ENCODE results near the gene PRDM16.

The PRDM16 gene

GRCh38 chr1:3249631-3250501, 180.9 kb downstream of the PRDM16 start:
- no peak for DNase-seq

GRCh38 chr1:3250624-3251023, 181.6 kb downstream of the PRDM16 start:
- DNase-seq = no peak

- no peak for DNase-seq
These were observed 182.2 kb downstream of the PRDM16 start for GRCh38 chr1:3251099-3251806.

- no peak for DNase-seq
These were observed 182.9 kb downstream of the PRDM16 start for GRCh38 chr1:3251807-3252428.

- no peak for DNase-seq
These were observed 186.7 kb downstream of the PRDM16 start for GRCh38 chr1:3255680-3256079.

GRCh38 chr1:3257788-3258187, 188.8 kb downstream of the PRDM16 start:
- no peak for DNase-seq

DNA sequence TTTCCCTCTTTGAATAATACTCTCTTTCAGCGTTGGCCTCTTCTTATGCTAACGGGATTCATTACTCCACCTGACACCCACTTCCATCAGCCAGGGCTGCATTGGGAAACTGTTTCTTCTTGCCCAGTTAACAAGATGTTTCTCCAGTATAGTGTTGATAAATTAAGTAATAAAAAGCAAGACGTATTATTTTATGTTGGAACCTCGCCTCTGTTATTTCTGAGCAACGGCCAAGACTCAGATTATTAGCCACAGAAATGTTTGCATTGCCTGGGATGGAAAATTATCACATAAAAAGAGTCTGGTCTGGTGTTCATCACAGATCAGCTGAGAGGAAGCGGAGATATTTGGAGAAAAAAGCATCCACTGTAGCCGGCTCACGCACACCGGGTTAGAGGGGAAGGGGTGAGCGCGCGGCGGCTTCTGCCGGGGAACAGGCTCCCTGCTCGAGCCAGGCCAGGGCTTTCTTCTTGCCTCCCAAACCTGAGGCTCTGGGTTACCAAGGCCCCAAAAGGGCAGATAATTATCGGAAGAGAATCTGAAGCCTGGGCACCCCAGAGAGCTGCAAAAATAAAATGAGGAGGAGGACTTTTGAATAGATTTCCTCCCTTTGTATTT, 189.5 kb downstream of the PRDM16 start:
- no peak for DNase-seq

DNA sequence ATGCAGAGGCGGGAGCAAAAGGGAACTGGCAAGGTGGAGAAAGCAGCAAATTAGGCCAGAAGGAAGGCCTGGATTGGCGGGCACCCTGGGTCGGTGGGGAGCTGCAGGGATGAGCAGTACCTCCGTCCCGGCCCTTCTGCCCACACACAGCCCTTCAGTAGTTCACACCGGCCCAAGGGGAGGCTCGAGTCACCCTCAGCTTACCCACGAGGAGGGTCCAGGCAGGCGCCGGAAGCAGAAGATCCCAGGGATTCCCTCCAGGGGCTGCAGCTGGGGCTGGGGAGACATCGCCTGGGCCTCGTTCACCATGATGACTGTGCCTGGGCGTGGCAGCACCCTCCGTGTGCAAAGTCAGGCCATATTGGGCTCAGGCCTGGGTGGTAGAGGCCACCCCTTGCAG, 190.0 kb downstream of the PRDM16 start:
- DNase-seq = no peak

DNA sequence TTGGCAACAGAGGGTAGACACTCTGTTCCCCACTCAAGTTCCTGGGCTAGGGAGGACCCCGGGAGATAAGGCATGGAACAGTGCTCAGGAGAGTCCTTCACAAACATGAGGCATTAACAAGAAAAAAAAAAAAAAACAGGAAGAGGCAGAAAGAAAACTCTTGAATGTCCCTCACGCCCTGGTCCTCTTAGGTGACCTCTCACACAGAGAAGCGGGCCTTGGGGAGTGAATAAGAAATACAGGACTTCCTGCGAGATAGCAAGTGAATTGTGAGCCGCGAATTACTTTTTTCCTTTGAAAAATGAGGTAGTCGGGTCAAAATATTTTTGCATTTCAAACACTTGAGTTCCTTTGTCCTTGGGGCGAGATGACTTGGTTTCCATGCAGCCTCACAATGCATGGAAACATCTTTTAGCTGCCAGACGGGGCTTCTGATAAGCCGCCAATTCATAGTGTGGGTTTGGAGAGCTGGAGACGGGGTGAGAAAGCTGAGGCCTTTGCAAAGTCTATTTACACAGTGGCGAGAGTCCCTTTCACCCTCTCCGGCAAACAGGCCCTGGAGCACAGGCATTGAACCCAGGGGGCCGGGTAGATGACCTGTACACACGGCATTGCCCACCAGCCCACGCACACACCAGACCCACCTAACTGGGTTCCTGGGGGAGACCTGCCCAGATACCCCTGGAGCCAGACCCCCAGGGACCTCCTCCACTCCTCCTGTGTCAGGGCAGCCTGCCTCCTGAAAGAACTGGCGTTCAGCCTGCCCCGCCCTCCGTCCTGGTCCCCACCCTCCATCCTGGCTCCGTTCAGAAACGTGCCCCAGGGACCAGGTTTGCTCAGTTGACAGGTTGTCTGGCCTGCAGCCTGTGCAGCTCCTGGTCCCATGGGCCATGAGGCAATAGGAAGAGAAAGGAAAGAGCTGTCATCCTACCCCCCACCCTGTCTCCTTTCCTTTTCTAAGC, 192.3 kb downstream of the PRDM16 start:
- DNase-seq = no peak

GRCh38 chr1:3261969-3262579, 193.1 kb downstream of the PRDM16 start:
- DNase-seq = no peak

DNA sequence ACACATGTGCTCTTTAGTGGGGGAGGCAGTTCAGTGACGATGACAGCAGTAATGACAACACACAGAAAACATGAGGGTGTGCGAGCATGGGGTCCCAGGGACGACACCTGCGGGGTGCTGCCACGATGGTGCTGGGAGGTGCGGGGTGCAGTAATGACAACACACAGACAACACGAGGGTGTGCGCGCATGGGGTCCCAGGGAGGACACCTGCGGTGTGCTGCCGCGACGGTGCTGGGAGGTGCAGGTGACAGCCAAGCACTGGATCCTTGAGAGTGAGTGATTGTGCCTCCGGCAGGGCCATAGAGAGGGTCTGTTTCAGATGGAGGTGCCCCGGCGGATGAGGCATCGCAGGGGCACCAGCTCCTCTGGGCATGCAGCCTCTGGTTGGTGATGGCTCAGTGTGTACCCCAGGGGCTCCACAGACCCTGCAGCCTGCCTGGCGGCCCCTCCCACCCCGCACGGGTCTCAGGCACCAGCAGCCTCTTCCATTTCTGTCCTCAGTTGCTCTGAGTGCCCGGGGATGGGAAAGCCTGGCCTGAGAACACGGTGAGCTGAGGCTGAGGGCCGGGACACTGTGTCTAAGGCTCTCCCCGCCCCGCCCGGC, 193.8 kb downstream of the PRDM16 start:
- DNase-seq = no peak

GRCh38 chr1:3263790-3264189, 194.8 kb downstream of the PRDM16 start:
- DNase-seq = no peak

DNA sequence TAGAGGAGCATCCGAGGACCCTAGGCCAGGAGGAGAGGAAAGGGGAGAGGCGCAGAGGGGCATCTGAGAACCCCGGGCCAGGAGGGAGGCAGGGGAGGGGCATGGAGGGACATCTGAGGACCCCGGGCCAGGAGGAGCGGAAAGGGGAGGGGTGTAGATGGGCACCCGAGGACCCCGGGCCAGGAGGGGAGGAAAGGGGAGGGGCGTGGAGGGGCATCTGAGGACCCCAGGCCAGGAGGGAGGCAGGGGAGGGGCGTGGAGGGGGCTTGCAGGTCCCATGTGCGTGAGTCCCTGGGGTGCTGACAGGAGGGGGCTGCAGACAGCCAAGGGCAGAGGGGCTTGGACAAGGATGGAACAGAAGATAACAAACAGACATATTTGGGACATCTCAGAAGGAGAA, 195.5 kb downstream of the PRDM16 start:
- no peak for DNase-seq

- no peak for DNase-seq
These were observed 197.1 kb downstream of the PRDM16 start for GRCh38 chr1:3265835-3266805.

GRCh38 chr1:3266870-3267549, 198.0 kb downstream of the PRDM16 start:
- no peak for DNase-seq

DNA sequence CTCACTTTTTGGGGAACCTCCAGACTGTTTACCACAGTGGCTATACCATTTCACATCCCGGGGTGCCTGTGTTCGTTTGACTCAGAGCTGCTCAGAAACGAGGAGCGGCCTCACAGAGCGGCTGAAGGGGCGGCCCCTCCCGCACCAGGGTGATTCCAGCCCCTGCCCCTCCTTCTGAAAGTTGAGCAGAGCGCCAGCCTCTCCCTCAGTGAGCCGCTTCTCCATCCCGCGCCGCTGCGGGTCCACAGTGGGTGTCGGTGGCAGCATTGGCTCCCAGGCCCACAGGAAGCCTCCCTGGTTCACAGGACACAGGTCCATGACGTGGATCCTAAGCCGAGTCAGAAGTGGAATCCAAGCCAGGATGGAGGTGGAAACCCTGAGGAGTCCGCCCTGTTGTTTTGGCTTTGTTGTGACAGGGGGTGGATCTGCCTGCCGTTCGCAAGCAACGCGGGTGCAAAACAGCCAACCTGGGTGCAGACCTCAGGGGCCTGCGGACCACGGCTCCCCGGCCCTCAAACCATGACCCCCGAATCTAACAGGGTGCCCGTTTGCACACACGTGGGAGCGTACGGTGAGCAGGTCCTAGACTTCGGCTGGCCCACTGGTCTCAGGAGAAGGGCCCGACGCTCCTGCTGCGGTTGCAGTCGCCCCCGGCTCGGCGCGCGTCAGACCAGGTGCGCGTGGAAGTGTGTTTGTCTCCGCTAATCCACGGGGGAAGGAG, 198.7 kb downstream of the PRDM16 start:
- DNase-seq = no peak

DNA sequence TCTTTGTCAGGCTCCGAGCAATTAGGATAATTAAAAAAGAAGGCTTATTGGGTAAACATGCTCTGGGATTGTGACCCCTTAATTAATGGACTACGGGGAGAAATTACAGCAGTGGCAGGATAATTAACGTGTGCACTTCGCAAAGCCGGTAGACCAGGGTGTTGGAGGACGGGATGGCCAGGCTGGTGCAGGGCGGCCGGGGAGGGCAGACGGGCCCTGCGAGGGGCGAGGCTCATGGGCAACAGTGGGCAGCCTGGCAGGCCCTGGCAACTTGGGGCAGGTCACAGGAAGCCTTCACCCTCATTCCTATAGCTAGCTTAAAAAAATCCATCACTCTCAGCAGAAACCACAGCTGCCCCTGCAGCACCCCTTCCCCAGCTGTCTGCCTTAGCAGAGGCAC, 199.3 kb downstream of the PRDM16 start:
- no peak for DNase-seq

- no peak for DNase-seq
These were observed 201.6 kb downstream of the PRDM16 start for GRCh38 chr1:3270403-3271245.

Measured in NK-92 treated with Interleukin-12 subunit alpha and Interleukin-12 subunit beta, amount 100 ng/mL, for 24 hours (cell line).